ENCODE data around the gene GNG13. TPM values are rescaled to one million over a fixed set of nuclear protein-coding genes. Genes with fewer than 3 reads are reported as not detected.

Gene GNG13
- total and polyA plus RNA-seq, 2 of the 4 experiments (the other 2 are of a cell fraction): not detected

DNA sequence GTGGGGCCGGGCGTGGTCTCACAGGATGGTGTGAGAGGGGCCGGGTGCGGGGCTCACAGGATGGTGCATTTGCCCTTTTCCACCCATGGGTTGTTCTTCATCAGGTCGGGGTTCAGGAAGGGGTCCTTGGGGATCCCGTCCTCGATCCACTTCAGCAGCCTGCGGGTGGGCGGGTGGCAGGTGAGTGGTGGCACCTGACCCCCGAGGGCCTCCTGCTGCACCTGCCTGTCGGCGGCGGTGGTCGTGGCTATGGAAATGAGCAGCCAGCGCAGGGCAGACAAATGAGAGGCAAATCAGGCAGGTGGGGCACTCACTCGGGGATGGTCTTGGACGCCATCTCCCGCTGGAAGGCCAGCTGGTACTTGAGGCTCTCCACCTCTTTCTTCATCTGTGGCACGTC, 1.9 kb downstream of the GNG13 start:
- ATAC-seq (ENCODE audit: low read depth) (no peak), DNase-seq (no peak)
- Histone ChIP-seq H2BK15ac (ENCODE audit: low read depth, low read length) (no peak overlapping the region), H4K20me1 (ENCODE audit: insufficient read depth, low read length) (no peaks in the 10 kb centered on the region), H3K9me1 (ENCODE audit: insufficient read depth, low read length) (no peaks in the 10 kb centered on the region), H2BK5ac (ENCODE audit: low read depth, low read length, poor library complexity, severe bottlenecking) (no peak overlapping the region), H3K79me1 (ENCODE audit: low read depth in 1 of 2, low read length in 2 of 2) (no peaks in the 10 kb centered on the region), H3K4me2 (ENCODE audit: low read depth, low read length) (no peak overlapping the region), H2AK9ac (replicated peaks; ENCODE audit: low read depth, low read length, poor library complexity) (no peak overlapping the region), H2BK20ac (ENCODE audit: low read depth, low read length) (no peak overlapping the region), H3K4me3 (ENCODE audit: insufficient read depth, low read depth, low read length) (no peak overlapping the region), H2BK120ac (ENCODE audit: low read depth, low read length) (no peak overlapping the region), H3K23ac (ENCODE audit: low read depth, low read length) (no peak overlapping the region), H3K27me3 (ENCODE audit: control insufficient read depth, insufficient read depth, low read length) (peaks cover 20% of the 10 kb centered on the region), H3K9me3 (ENCODE audit: control insufficient read depth, insufficient read depth, low read length) (no peaks in the 10 kb centered on the region), H4K8ac (ENCODE audit: low read depth in 2 of 2, low read length in 2 of 2) (no peak overlapping the region), H2AFZ (replicated peaks; ENCODE audit: low read length, poor library complexity) (no peak overlapping the region), H3K36me3 (ENCODE audit: control insufficient read depth, insufficient read depth, low read length) (peaks cover 3% of the 10 kb centered on the region; the same call in 1 of the 2 replicates), H3K56ac (ENCODE audit: extremely low read depth, insufficient read depth, low read length) (no peak overlapping the region), H4K91ac (ENCODE audit: insufficient read depth, low read depth, low read length) (no peak overlapping the region), H3K9ac (ENCODE audit: low read depth, low read length) (no peak overlapping the region), H3K18ac (ENCODE audit: low read depth, low read length) (no peak overlapping the region), H3K4ac (ENCODE audit: low read depth, low read length) (no peak overlapping the region), H3K14ac (replicated peaks; ENCODE audit: low read depth, low read length) (no peak overlapping the region), H3K4me1 (ENCODE audit: control insufficient read depth, insufficient read depth, low read length) (no peaks in the 10 kb centered on the region), H2AK5ac (ENCODE audit: low read depth, low read length) (no peak overlapping the region), H4K5ac (ENCODE audit: low read depth, low read length) (no peak overlapping the region), H3K27ac (ENCODE audit: insufficient read depth, low read length) (no peak overlapping the region)
- WGBS, 2 experiments (ENCODE audit: extremely low coverage in 2 of 2, insufficient read length in 1 of 2): 88% methylated on average over 9 of the region's 19 CpGs; no CpG with 5 or more reads in 1 of the 2 experiments
- dilution Hi-C loops (cut with HindIII; ENCODE audit: low sequenced_read_pairs, unreplicated experiment) (no loop called here), in situ Hi-C loops (cut with MboI; ENCODE audit: low sequenced_read_pairs) (no loop called here), intact Hi-C loops (cut with micrococcal nuclease) (no loop called here)
- no TSS peak for BruUV-seq (replicated peaks)
- POLR2A ChIA-PET (ENCODE audit: unreplicated experiment): no interaction called here
- CTCF ChIA-PET: no interaction called here
- no peak for TF ChIP-seq RFX5 (IDR thresholded peaks at IDR 0.05; ENCODE audit: low read depth, low read length)
- TF ChIP-seq MAFK (IDR thresholded peaks at IDR 0.05; ENCODE audit: low read depth, low read length): no peak
- TF ChIP-seq, protein P1, sequence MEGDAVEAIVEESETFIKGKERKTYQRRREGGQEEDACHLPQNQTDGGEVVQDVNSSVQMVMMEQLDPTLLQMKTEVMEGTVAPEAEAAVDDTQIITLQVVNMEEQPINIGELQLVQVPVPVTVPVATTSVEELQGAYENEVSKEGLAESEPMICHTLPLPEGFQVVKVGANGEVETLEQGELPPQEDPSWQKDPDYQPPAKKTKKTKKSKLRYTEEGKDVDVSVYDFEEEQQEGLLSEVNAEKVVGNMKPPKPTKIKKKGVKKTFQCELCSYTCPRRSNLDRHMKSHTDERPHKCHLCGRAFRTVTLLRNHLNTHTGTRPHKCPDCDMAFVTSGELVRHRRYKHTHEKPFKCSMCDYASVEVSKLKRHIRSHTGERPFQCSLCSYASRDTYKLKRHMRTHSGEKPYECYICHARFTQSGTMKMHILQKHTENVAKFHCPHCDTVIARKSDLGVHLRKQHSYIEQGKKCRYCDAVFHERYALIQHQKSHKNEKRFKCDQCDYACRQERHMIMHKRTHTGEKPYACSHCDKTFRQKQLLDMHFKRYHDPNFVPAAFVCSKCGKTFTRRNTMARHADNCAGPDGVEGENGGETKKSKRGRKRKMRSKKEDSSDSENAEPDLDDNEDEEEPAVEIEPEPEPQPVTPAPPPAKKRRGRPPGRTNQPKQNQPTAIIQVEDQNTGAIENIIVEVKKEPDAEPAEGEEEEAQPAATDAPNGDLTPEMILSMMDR (conservative IDR thresholded peaks at IDR 0.05; ENCODE audit: low read depth, low read length): no peak

Data from IMR-90 (cell line).